ENCODE data around the gene PIK3C2A. TPM values are rescaled to one million over a fixed set of nuclear protein-coding genes. Genes with fewer than 3 reads are reported as not detected.
"Not testable (repeated sequence)": the region's sequence is repeated elsewhere in the genome, so short reads cannot be mapped to it uniquely, and the experiment has no call there.

PIK3C2A gene, protein sequence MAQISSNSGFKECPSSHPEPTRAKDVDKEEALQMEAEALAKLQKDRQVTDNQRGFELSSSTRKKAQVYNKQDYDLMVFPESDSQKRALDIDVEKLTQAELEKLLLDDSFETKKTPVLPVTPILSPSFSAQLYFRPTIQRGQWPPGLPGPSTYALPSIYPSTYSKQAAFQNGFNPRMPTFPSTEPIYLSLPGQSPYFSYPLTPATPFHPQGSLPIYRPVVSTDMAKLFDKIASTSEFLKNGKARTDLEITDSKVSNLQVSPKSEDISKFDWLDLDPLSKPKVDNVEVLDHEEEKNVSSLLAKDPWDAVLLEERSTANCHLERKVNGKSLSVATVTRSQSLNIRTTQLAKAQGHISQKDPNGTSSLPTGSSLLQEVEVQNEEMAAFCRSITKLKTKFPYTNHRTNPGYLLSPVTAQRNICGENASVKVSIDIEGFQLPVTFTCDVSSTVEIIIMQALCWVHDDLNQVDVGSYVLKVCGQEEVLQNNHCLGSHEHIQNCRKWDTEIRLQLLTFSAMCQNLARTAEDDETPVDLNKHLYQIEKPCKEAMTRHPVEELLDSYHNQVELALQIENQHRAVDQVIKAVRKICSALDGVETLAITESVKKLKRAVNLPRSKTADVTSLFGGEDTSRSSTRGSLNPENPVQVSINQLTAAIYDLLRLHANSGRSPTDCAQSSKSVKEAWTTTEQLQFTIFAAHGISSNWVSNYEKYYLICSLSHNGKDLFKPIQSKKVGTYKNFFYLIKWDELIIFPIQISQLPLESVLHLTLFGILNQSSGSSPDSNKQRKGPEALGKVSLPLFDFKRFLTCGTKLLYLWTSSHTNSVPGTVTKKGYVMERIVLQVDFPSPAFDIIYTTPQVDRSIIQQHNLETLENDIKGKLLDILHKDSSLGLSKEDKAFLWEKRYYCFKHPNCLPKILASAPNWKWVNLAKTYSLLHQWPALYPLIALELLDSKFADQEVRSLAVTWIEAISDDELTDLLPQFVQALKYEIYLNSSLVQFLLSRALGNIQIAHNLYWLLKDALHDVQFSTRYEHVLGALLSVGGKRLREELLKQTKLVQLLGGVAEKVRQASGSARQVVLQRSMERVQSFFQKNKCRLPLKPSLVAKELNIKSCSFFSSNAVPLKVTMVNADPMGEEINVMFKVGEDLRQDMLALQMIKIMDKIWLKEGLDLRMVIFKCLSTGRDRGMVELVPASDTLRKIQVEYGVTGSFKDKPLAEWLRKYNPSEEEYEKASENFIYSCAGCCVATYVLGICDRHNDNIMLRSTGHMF (N-terminal part only)
- 10 to 100 TPM; 62.1 to 75.8 (median 64.2) TPM for polyA plus RNA-seq (ENCODE audit: insufficient read length in 4 of 4)

GRCh38 chr11:17207317-17208256 is at the start of gene PIK3C2A:
PIK3C2A (minus strand) TSS chr11:17207986; CDS start chr11:17169741, 38,245 bp downstream.
- DNase-seq (ENCODE audit: low read depth in 4 of 4, low spot score in 2 of 4): peak; percentile 82 to 91 (median 88)

DNA sequence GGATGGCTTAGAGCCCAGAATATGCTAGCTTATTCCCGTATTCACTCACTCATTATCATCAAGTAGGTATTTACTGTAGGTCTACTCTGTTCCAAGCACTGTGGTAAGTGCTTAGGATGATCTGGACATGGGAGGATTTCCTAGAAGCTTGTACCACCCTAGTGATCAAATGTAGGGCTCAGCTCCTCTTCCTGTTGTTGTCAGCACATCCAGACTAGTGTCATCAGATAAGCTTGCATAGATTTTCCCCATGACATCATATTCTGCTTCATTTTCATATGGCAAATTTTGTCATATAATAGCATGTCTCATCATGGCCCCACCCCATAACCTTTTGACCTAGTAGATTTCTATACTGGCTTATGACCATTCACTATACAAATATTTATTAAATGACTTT is 49.4 kb upstream of the PIK3C2A start:
- DNase-seq (ENCODE audit: low read depth in 4 of 4, low spot score in 2 of 4): no peak

DNA sequence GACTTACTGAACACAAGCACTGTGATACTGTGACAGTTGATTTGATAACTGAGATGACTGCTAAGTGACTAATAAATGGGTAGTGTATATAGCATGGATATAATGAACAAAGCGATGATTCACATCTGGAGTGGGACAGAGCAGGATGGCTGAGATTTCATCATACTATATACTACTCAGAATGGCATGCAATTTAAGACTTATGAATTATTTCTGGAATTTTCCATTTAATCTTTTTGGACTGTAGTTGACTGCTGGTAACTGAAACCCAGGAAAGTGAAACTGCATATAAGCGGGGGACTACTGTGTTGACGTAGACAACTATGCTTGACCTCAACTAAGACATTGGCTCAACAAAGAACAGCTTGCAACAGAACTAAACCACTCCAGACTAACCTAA is 48.7 kb upstream of the PIK3C2A start:
- no peak for DNase-seq (ENCODE audit: low read depth in 4 of 4, low spot score in 2 of 4)

- no peak for DNase-seq (ENCODE audit: low read depth in 4 of 4, low spot score in 2 of 4)
These were observed 44.9 kb upstream of the PIK3C2A start for GRCh38 chr11:17252704-17253103.

DNA sequence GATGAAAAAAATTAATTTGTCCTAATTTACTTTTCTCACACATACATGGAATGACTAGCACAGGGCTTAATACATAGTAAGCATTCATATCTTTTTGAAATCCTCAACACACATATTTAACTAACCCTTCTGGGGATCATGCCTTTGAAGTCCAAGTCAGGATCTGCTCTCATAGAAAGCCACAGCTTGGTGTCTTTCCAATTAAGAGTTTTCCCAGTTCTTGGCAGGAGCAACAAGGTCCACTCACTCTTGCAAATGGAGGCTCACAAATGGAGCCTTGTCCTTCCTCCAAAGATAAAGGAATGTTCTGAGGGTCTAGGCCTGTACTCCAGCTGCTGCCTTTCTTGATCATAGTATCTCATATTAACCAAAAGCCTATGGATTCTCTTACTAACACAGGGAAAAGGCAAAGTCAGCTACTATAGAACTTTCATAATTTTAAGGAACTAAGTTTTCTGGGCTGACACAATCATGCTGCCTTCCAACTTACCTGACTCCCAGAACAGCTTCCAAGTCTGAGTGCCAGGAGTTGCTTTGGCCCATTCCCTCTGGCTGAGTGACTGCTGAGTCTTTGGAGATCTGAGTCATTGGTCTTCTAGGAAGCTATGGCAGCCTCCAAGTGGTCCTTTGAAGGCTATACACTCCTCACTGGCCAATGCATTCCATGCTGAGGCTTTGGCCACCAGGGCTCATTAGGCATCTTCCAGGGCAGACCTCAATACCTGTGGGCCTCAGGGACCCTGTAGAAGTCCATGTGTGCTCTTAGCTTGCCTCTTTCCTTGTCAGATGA is 43.0 kb upstream of the PIK3C2A start:
- DNase-seq (ENCODE audit: low read depth in 4 of 4, low spot score in 2 of 4): no peak

GRCh38 chr11:17244046-17244445 is 36.3 kb upstream of the PIK3C2A start:
- DNase-seq (ENCODE audit: low read depth in 4 of 4, low spot score in 2 of 4): no peak

- DNase-seq (ENCODE audit: low read depth in 4 of 4, low spot score in 2 of 4): not testable (repeated sequence)
These were observed 35.2 kb upstream of the PIK3C2A start for GRCh38 chr11:17242954-17243353.

GRCh38 chr11:17240780-17241179 is 33.0 kb upstream of the PIK3C2A start:
- DNase-seq (ENCODE audit: low read depth in 4 of 4, low spot score in 2 of 4): no peak

DNA sequence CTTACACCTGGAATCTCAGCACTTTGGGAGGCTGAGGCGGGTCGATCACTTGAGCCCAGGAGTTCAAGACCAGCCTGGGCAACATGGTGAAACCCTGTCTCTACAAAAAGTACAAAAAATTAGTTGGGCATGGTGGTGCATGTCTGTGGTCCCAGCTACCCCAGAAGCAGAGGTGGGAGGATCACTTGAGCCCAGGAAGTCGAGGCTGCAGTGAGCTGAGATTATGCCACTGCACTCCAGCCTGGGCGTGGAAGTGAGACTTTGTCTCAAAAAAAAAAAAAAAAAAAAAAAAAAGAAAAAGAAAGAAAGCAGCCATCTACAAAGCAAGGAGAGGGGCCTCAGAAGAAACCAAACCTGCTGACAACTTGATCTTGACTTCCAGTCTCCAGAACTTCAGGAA is 32.1 kb upstream of the PIK3C2A start:
- DNase-seq (ENCODE audit: low read depth in 4 of 4, low spot score in 2 of 4): not testable (repeated sequence)

- DNase-seq (ENCODE audit: low read depth in 4 of 4, low spot score in 2 of 4): no peak
These were observed 30.6 kb upstream of the PIK3C2A start for GRCh38 chr11:17238377-17238776.

- no peak for DNase-seq (ENCODE audit: low read depth in 4 of 4, low spot score in 2 of 4)
These were observed 25.3 kb upstream of the PIK3C2A start for GRCh38 chr11:17233101-17233500.

GRCh38 chr11:17230867-17231851 is 23.4 kb upstream of the PIK3C2A start:
- no peak for DNase-seq (ENCODE audit: low read depth in 4 of 4, low spot score in 2 of 4)

DNA sequence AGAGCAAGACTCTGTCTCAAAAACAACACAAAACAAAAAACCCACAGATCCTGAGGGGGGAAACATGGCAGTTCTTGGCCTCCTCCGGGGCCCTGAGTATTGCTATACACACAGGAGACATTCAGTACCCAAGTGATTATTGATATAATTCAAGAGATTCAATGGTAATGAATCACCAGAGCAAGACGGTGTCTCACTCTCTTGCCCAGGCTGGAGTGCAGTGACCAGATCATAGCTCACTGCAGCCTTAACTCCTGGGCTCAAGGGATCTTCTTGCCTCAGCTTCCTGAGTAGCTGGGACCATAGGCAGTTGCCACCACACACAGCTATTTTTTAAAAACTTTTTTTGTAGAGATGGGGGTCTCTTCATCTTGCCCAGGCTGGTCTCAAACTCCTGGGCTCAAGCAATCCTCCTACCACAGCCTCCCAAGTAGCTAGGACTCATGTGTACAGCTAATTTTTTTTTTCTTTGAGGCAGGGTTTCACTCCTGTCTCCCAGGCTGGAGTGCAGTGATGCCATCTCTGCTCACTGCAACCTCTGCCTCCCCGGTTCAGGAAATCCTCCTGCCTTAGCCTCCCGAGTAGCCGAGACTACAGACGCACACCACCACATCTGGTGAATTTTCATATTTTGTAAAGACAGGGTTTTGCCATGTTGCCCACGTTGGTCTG is 21.8 kb upstream of the PIK3C2A start:
- DNase-seq (ENCODE audit: low read depth in 4 of 4, low spot score in 2 of 4): no peak

DNA sequence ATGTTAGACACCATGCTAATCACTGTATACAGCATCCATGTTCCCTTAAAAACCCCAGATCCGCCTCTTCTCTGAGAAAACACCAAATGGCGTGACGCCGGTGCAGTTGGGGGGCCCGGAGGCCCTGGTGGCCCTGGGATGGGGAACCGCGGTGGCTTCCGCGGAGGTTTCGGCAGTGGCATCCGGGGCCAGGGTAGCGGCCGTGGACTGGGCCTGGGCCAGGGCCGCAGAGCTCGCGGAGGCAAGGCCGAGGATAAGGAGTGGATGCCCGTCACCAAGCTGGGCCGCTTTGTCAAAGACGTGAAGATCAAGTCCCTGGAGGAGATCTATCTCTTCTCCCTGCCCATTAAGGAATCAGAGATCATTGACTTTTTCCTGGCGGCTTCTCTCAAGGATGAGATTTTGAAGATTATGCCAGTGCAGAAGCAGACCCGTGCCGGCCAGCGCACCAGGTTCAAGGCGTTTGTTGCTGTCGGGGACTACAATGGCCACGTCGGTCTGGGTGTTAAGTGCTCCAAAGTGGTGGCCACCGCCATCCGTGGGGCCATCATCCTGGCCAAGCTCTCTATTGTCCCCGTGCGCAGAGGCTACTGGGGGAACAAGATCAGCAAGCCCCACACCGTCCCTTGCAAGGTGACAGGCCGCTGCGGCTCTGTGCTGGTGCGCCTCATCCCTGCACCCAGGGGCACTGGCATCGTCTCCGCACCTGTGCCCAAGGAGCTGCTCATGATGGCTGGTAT is 20.6 kb upstream of the PIK3C2A start:
- DNase-seq (ENCODE audit: low read depth in 4 of 4, low spot score in 2 of 4): not testable (repeated sequence)

- no peak for DNase-seq (ENCODE audit: low read depth in 4 of 4, low spot score in 2 of 4)
These were observed 16.9 kb upstream of the PIK3C2A start for GRCh38 chr11:17224727-17225126.

- DNase-seq (ENCODE audit: low read depth in 4 of 4, low spot score in 2 of 4): no peak
These were observed 14.2 kb upstream of the PIK3C2A start for GRCh38 chr11:17221968-17222367.
